T-cell (primary cell): Measurements from ENCODE around the gene LAMC1. TPM values are rescaled to one million over a fixed set of nuclear protein-coding genes. Genes with fewer than 3 reads are reported as not detected.
"Not testable (repeated sequence)": the region's sequence is repeated elsewhere in the genome, so short reads cannot be mapped to it uniquely, and the experiment has no call there.

Source experiments
- ATAC-seq, 4 experiments: fragments of 200-7000 bp in 3 of 4; fragments of 150-1000 bp in 1 of 4; cut with Tn5 transposase; replicated peaks in 1 of 4; 1 replicate in 3 of 4; 2 replicates in 1 of 4; pipeline ENCODE4 v1.10.0; 2021; ENCODE audit warnings: moderate library complexity in 3 of 4, mild to moderate bottlenecking in 2 of 4, moderate number of reproducible peaks in 1 of 4
- CTCF ChIA-PET, 2 donors: fragments of 300-600 bp; sonication (Branson Sonifier 250); formaldehyde crosslinking; loops; one replicate each; lab custom pipeline; 2022; ENCODE audit warnings: antibody characterized with exemption in 2 of 2; lab: Charles Lee
- POLR2A ChIA-PET, 2 donors: fragments of 300-600 bp; sonication (Branson Sonifier 250); formaldehyde crosslinking; loops; one replicate each; lab custom pipeline; 2022; ENCODE audit warnings: antibody characterized with exemption in 2 of 2; lab: Charles Lee
- DNase-seq, 35 experiments: peaks; one replicate each; pipeline versions ENCODE4 v3.0.0 to v3.0.0-alpha.2; 2013 to 2023
- H3K27ac ChIP-seq: one replicate; pipeline ENCODE4 v1.5.1; 2013; ENCODE audit warnings: low read length
- H3K27me3 ChIP-seq, 2 experiments: replicated peaks in 1 of 2; 1 replicate in 1 of 2; 2 replicates in 1 of 2; pipeline versions ENCODE4 v1.6.1 to v1.7.0; 2013; ENCODE audit warnings: low read length in 1 of 2, mixed read lengths in 1 of 2; ENCODE audit not compliant: control insufficient read depth in 2 of 2, insufficient read depth in 2 of 2; ENCODE audit errors: extremely low read depth in 1 of 2
- H3K36me3 ChIP-seq, 2 donors: 1 replicate in 1 of 2; 2 replicates in 1 of 2; pipeline versions ENCODE4 v1.6.1 to v1.7.0; 2013; ENCODE audit warnings: low read length in 1 of 2; ENCODE audit not compliant: control insufficient read depth in 2 of 2, insufficient read depth in 1 of 2; ENCODE audit errors: extremely low read depth in 1 of 2
- H3K4me1 ChIP-seq, 2 experiments: 1 replicate in 1 of 2; 2 replicates in 1 of 2; pipeline versions ENCODE4 v1.6.1 to v1.7.0; 2013; ENCODE audit warnings: low read length in 2 of 2, mixed read lengths in 1 of 2; ENCODE audit not compliant: insufficient read depth in 2 of 2, control insufficient read depth in 1 of 2; ENCODE audit errors: extremely low read depth in 1 of 2
- H3K4me3 ChIP-seq, 2 donors: 1 replicate in 1 of 2; 2 replicates in 1 of 2; pipeline versions ENCODE4 v1.5.1 to v1.7.0; 2013; ENCODE audit warnings: mild to moderate bottlenecking in 2 of 2, low read length in 1 of 2, moderate library complexity in 1 of 2; ENCODE audit not compliant: control insufficient read depth in 1 of 2; ENCODE audit errors: extremely low read depth in 1 of 2
- H3K9me3 ChIP-seq: 2 replicates; pipeline ENCODE4 v1.7.0; 2013
- H3K27ac Mint-ChIP-seq, 2 donors: one replicate each; pipeline ENCODE4 v1.8.0; 2020 to 2021; ENCODE audit warnings: mild to moderate bottlenecking in 2 of 2, mixed read lengths in 2 of 2
- H3K27me3 Mint-ChIP-seq, 2 donors: one replicate each; pipeline ENCODE4 v1.8.0; 2021 to 2022; ENCODE audit warnings: mixed read lengths in 2 of 2
- H3K36me3 Mint-ChIP-seq: one replicate; pipeline ENCODE4 v1.8.0; 2021; ENCODE audit warnings: mixed read lengths
- H3K4me1 Mint-ChIP-seq, 3 donors: one replicate each; pipeline ENCODE4 v1.8.0; 2020 to 2022; ENCODE audit warnings: mixed read lengths in 3 of 3, mild to moderate bottlenecking in 1 of 3
- H3K4me3 Mint-ChIP-seq, 3 donors: one replicate each; pipeline ENCODE4 v1.8.0; 2020 to 2022; ENCODE audit warnings: mild to moderate bottlenecking in 3 of 3, mixed read lengths in 3 of 3, moderate library complexity in 3 of 3
- H3K9me3 Mint-ChIP-seq, 3 donors: one replicate each; pipeline ENCODE4 v1.8.0; 2020 to 2022; ENCODE audit warnings: mixed read lengths in 3 of 3
- WGBS: methylation state at CpG from one replicate; pipeline ENCODE4 v1.1.5; 2013; ENCODE audit warnings: missing lambda C conversion rate; ENCODE audit not compliant: insufficient coverage; 5-methylcytosine and 5-hydroxymethylcytosine counted together
- total RNA-seq, 35 experiments: library from RNA in 6 of 35; stranded (reverse) in 6 of 35; fragments of 120-200 nt in 1 of 35; gene quantifications; one replicate each; pipeline versions ENCODE4 v1.2.1 to v1.2.4 and lab custom pipeline; 2013 to 2026

The LAMC1 gene
- total RNA-seq, 5 donors from 2014 or later (not counting 1 experiment from before 2014, with no cell fraction given): 0.30 to 3.1 (median 2.1) TPM

- H3K9me3 ChIP-seq: no peaks in the 10 kb centered on the region
- ChIA-PET POLR2A (no interaction called here), CTCF (no interaction called here)
- H3K36me3 Mint-ChIP-seq: no peaks in the 10 kb centered on the region
- H3K27me3 Mint-ChIP-seq: peaks cover 0 to 9% of the 10 kb centered on the region in 2 donors
- H3K4me3 Mint-ChIP-seq: no peak overlapping the region
- peaks cover 3 to 10% (median 5%) of the 10 kb centered on the region in 3 donors for H3K4me1 Mint-ChIP-seq
- no peak overlapping the region for H3K4me3 ChIP-seq
- no peaks in the 10 kb centered on the region for H3K4me1 ChIP-seq
- no peaks in the 10 kb centered on the region for H3K9me3 Mint-ChIP-seq
- H3K36me3 ChIP-seq: no peaks in the 10 kb centered on the region
- DNase-seq (no peak), ATAC-seq (no peak)
- no peaks in the 10 kb centered on the region for H3K27me3 ChIP-seq
- H3K27ac Mint-ChIP-seq: no peak overlapping the region
- 85% methylated on average over 2 of the region's 3 CpGs for WGBS
- H3K27ac ChIP-seq: no peak overlapping the region
Measured at GRCh38 chr1:183070234-183070922, 47.2 kb downstream of the LAMC1 start.

GRCh38 chr1:183070923-183071618 lies 47.9 kb downstream of the LAMC1 start:
- DNase-seq (no peak), ATAC-seq (no peak)
- no peaks in the 10 kb centered on the region for H3K27me3 ChIP-seq
- H3K4me1 ChIP-seq: no peaks in the 10 kb centered on the region
- H3K27ac ChIP-seq: no peak overlapping the region
- 10% methylated on average over 1 of the region's 3 CpGs for WGBS
- Mint-ChIP-seq H3K9me3 (no peaks in the 10 kb centered on the region), H3K27ac (no peak overlapping the region), H3K27me3 (peaks cover 0 to 16% of the 10 kb centered on the region in 2 donors), H3K36me3 (no peaks in the 10 kb centered on the region), H3K4me1 (peaks cover 3 to 10% (median 5%) of the 10 kb centered on the region in 3 donors), H3K4me3 (no peak overlapping the region)
- H3K36me3 ChIP-seq: no peaks in the 10 kb centered on the region
- H3K9me3 ChIP-seq: no peaks in the 10 kb centered on the region
- no peak overlapping the region for H3K4me3 ChIP-seq
- ChIA-PET CTCF (no interaction called here), POLR2A (no interaction called here)

GRCh38 chr1:183072595-183072994 lies 49.4 kb downstream of the LAMC1 start:
- H3K27ac Mint-ChIP-seq, H3K9me3 Mint-ChIP-seq, H3K36me3 Mint-ChIP-seq, CTCF ChIA-PET, H3K4me1 Mint-ChIP-seq, H3K9me3 ChIP-seq, DNase-seq, H3K4me1 ChIP-seq, ATAC-seq, H3K27ac ChIP-seq, H3K4me3 Mint-ChIP-seq, H3K36me3 ChIP-seq, POLR2A ChIA-PET, H3K27me3 ChIP-seq, H3K4me3 ChIP-seq: not testable (repeated sequence)
- peaks cover 0 to 22% of the 10 kb centered on the region in 2 donors for H3K27me3 Mint-ChIP-seq
- WGBS: 90% methylated on average over 2 of the region's 7 CpGs

- H3K4me1 Mint-ChIP-seq: peaks cover 3 to 10% (median 5%) of the 10 kb centered on the region in 3 donors
- ChIA-PET CTCF (interaction anchor here in 1 of 2 donors (0.6 kb wide), 1 partner anchor 11 kb away, joined by 5 read pairs; no protein-coding TSS in a partner anchor), POLR2A (no interaction called here)
Measured at GRCh38 chr1:183073320-183073719, 50.1 kb downstream of the LAMC1 start.

GRCh38 chr1:183074215-183074614 lies 51.0 kb downstream of the LAMC1 start:
- no peaks in the 10 kb centered on the region for H3K27me3 ChIP-seq
- ChIA-PET POLR2A (no interaction called here), CTCF (no interaction called here)
- no peaks in the 10 kb centered on the region for H3K9me3 ChIP-seq
- DNase-seq (no peak), ATAC-seq (no peak)
- H3K4me3 Mint-ChIP-seq: no peak overlapping the region
- no peaks in the 10 kb centered on the region for H3K9me3 Mint-ChIP-seq
- H3K4me1 Mint-ChIP-seq: peaks cover 3 to 10% (median 5%) of the 10 kb centered on the region in 3 donors
- no peak overlapping the region for H3K27ac Mint-ChIP-seq
- no CpG with 5 or more reads among the region's 2 CpGs for WGBS
- H3K27me3 Mint-ChIP-seq: peaks cover 1 to 22% of the 10 kb centered on the region in 2 donors
- no peaks in the 10 kb centered on the region for H3K36me3 ChIP-seq
- no peaks in the 10 kb centered on the region for H3K36me3 Mint-ChIP-seq
- no peaks in the 10 kb centered on the region for H3K4me1 ChIP-seq
- no peak overlapping the region for H3K27ac ChIP-seq
- no peak overlapping the region for H3K4me3 ChIP-seq

More at GRCh38 chr1:183073320-183073719, 50.1 kb downstream of the LAMC1 start:
- Mint-ChIP-seq H3K27ac (no peak overlapping the region), H3K9me3 (no peaks in the 10 kb centered on the region), H3K27me3 (peaks cover 0 to 22% of the 10 kb centered on the region in 2 donors), H3K4me3 (no peak overlapping the region), H3K36me3 (no peaks in the 10 kb centered on the region)
- Histone ChIP-seq H3K4me3 (no peak overlapping the region), H3K9me3 (no peaks in the 10 kb centered on the region), H3K36me3 (no peaks in the 10 kb centered on the region), H3K27ac (no peak overlapping the region), H3K27me3 (no peaks in the 10 kb centered on the region), H3K4me1 (no peaks in the 10 kb centered on the region)
- ATAC-seq (no peak), DNase-seq (no peak)

GRCh38 chr1:183075861-183076260 lies 52.6 kb downstream of the LAMC1 start:
- Histone ChIP-seq H3K4me3 (no peak overlapping the region), H3K27ac (no peak overlapping the region), H3K9me3 (no peaks in the 10 kb centered on the region), H3K27me3 (peaks cover 0 to 2% of the 10 kb centered on the region in 2 experiments), H3K4me1 (no peaks in the 10 kb centered on the region), H3K36me3 (no peaks in the 10 kb centered on the region)
- ChIA-PET POLR2A (no interaction called here), CTCF (no interaction called here)
- no peak for ATAC-seq
- no peak for DNase-seq
- Mint-ChIP-seq H3K27me3 (peaks cover 1 to 26% of the 10 kb centered on the region in 2 donors), H3K27ac (no peak overlapping the region), H3K4me3 (no peak overlapping the region), H3K9me3 (no peaks in the 10 kb centered on the region), H3K36me3 (no peaks in the 10 kb centered on the region), H3K4me1 (peaks cover 2 to 5% (median 2%) of the 10 kb centered on the region in 3 donors)
- WGBS: no CpG with 5 or more reads among the region's 1 CpG
